ENCODE results near the gene RGR. TPM values are rescaled to one million over a fixed set of nuclear protein-coding genes. Genes with fewer than 3 reads are reported as not detected.

RGR gene, protein sequence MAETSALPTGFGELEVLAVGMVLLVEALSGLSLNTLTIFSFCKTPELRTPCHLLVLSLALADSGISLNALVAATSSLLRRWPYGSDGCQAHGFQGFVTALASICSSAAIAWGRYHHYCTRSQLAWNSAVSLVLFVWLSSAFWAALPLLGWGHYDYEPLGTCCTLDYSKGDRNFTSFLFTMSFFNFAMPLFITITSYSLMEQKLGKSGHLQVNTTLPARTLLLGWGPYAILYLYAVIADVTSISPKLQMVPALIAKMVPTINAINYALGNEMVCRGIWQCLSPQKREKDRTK
- not detected in 2 replicates for total RNA-seq (2014; rRNA removed; shearing (Covaris generic))

DNA sequence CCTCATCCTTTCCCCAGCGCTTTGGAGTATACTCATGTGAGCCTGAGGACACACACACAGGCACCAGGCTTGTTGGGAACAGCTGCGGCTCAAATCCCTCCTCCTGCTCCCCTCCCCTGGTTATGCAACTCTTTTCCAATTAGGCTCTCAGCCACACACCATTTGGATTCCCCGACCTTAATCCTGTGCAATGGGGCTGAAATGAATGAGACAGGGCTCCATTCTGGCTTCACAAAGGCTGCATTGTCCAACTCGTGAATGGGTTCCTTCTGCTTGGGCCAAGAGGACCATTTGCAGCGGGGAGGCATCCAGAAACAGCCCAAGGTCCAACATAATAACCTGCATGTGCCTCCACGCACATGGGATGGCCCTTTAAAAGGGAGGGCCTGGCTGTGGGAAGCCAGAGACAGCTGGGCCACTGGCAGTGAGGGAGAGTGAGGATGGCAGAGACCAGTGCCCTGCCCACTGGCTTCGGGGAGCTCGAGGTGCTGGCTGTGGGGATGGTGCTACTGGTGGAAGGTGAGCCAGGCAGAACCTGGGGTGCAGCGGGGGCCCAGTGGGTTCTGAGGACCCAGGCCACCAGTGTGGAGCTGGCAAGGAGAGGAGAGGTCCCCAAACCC lies at the start of gene RGR:
TSS of gene RGR (plus strand) at position 403 of the 620 bp plus-strand sequence. CDS start at position 441, 38 bp downstream.
- in situ Hi-C loops (cut with HindIII; ENCODE audit: low sequenced_read_pairs) = no loop called here

DNA sequence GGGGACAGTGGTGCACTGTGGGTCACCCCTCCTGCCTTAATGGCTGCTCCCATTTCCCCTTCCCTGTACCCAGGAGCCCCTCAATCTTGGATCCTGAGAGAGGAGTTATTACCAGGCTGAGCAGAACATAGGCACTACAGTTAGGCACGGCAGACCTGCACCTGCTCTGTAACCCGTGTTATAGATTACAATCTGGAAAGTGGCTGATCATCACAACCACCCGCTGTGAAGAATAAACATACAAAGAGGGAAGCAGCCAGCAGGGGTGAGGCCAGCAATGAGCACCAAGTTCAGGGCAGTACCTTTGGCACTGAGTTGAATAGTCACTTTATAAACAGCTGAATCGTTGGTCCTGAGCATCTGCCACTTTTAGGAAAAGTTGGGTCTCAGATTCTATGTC lies 48.8 kb upstream of the RGR start:
- in situ Hi-C loops (cut with HindIII; ENCODE audit: low sequenced_read_pairs) = no loop called here

More for the DNA sequence above, at the start of gene RGR:
- DNase-seq (ENCODE audit: low spot score) = peak; percentile 97

DNA sequence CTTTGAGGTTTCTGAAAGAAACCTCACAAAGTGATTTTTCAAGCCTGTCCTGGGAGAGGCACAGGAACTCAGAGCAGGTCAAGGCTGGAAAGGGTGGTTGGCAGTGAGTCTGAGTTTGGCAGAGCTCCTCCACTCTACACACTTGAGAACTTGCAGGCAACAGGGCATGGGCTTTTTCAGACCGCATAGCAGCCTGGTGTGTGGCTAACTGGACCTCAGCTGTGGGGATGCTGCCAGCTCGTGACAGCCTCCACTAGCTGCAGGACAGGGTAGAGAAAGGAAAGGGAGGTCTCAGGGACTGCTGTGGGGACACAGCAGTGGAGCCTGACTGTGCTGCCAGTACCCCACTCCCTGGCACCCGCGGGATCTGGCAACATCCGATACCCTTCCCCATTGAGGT lies 47.9 kb upstream of the RGR start:
- peak; percentile 23 for DNase-seq (ENCODE audit: low spot score)
- in situ Hi-C loops (cut with HindIII; ENCODE audit: low sequenced_read_pairs) = no loop called here

More for the DNA sequence above, 48.8 kb upstream of the RGR start:
- DNase-seq (ENCODE audit: low spot score) = no peak

DNA sequence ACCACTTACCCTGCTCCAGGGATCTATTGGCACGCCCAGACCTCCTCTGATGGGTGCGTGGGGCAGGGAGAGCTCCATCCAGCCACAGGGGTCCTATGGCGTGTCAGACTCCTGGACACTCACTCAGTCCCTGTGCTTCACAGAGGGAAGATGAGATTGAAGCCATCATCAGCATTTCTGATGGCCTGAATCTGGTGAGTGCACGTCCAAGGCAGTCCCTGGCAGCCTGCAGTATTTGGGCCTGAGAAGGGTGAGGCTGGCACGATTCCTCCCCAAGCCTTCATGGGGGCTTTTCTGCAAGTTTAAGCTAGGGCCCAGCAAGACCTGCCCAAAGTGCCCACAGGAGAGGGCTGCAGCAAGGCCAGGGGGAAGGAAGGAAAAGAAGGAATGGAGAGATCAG lies 47.2 kb upstream of the RGR start:
- DNase-seq (ENCODE audit: low spot score) = no peak
- in situ Hi-C loops (cut with HindIII; ENCODE audit: low sequenced_read_pairs) = no loop called here

DNA sequence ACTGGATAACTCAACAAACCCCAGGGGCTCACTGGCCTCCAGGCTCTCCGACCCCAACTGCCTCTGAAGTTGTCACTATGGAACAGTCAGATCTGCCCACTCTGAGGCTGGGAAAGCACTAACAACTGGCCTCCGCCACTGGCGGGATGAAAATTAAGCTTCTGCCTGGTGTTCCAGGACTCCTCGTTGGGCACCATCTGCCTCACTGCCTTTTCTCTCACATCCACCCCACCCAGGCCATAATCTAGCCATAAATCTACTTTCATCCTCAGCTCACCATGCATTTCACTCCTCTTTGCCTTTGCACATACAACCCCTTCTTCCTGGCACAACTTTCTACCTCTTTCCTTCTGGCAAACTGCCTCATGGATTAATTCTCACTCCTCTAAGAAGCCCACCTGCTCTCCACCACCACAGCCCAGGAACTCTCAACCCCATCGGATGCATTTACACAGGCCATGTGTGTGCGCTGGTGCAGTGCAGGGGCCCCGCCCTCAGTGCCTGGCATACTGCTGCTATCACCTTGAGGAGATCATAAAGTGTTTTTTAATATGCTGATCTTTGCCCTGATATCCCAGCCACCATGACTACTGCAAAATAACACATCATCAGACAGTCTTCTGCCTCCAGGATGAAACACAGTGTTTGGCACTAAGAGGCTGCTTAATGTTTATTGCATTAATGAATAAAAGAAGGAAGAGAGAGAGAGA lies 46.5 kb upstream of the RGR start:
- no peak for DNase-seq (ENCODE audit: low spot score)
- in situ Hi-C loops (cut with HindIII; ENCODE audit: low sequenced_read_pairs) = no loop called here

DNA sequence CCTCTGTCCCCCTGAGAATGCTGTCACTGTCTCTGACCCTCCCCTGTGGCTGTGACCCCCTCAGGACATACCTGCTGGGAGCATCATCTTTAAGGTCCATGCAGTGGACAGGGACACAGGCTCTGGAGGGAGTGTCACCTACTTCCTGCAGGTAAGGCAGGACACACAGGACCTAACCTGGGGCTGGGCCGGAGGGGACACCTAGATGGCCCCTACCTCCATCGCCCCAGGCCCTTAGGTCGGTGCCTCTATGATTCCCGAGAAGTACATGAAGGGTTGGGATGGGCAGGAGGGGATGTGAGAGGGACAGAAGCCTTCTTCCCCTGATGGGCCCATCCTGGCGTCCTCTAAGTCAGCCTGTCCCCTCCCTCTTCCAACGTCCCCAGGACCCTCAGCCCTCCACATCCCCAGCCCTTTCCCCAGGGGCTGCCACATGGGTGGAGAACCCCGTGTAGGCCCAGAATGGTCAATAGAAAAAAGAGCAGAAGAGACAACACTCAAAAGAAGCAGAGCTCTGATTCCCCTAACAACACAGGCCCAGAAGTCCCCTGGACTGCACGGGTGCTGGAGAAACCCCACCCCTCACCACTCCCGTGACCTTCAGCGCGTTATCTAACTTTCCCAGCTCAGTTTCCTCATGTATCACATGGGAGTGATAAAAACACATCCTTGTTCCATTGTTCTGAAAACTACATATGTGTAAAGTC lies 44.2 kb upstream of the RGR start:
- in situ Hi-C loops (cut with HindIII; ENCODE audit: low sequenced_read_pairs) = no loop called here
- no peak for DNase-seq (ENCODE audit: low spot score)

DNA sequence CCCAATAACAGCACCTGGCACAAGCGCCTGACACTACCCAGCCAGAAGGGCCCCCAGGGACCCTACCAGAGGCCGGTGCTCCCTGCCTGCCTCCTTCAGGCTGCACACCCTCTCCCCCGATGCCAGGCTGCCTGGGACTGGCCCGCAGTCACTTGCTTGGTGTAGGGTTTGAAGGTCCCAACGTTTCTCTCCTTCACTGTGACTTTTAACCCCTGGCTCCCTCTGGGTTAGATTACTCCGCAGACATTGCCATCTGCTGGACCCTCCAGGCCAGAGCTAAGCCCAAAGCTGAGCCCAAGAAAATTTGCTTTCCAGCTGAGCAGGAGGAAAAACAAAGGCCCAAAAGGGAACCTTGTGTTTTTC lies 43.6 kb upstream of the RGR start:
- in situ Hi-C loops (cut with HindIII; ENCODE audit: low sequenced_read_pairs) = no loop called here

DNA sequence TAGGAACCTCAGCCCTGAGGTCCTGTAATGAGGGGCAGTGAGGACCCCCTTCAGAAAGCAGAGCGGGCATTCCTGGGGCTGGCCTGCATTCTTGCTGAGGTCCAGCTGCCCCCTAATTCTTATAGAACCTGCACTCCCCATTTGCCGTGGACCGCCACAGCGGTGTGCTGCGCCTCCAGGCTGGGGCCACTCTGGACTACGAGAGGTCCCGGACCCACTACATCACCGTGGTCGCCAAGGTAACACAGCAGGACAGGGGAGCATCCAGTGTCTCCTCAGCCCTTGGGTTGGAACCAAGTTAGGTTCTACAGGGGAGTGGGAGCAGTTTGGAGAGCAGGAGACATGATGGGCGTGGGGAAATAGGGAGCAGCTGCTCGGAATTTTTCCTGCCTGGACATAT lies 43.2 kb upstream of the RGR start:
- in situ Hi-C loops (cut with HindIII; ENCODE audit: low sequenced_read_pairs) = no loop called here
- no peak for DNase-seq (ENCODE audit: low spot score)

More for the DNA sequence above, 43.6 kb upstream of the RGR start:
- no peak for DNase-seq (ENCODE audit: low spot score)

DNA sequence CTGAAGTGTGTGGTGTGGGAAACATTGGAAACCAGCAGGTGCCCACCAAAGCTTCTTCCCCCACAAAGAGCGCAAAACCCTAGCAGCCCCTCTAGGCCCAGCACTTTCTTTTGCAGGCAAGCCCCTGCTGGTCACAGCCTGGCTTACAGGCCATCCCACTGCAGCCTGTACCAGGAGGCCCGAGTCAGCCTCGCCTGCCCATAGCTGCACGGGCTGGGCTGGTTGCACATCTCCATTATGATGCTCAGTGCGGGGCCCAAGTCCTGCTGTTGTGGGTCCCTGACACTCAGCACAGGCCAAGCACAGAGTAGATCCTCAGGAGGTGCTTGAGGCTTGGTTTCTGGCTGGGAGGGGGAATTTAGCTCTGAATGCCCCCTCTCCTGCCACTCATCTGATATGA lies 42.5 kb upstream of the RGR start:
- in situ Hi-C loops (cut with HindIII; ENCODE audit: low sequenced_read_pairs) = no loop called here
- DNase-seq (ENCODE audit: low spot score) = no peak

DNA sequence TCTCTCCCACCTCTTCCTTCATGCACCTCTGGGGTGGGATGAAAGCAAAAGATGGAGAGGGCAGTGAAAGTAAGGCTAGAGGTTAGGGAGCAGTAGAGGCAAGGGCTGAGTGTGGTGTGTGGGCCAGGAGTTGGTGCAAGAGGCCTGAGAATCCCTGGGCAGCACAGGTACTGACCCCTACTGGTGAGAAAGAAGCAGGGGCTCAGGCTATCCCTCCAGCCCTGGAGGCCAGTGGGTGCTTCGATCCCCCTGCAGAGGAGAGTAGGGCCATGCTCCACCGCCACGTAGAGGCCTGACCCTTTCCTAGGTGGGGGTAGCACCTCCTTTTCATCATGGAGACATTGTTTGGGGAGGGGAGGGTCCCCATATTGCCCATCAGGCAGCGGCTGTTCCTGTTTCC lies 40.7 kb upstream of the RGR start:
- in situ Hi-C loops (cut with HindIII; ENCODE audit: low sequenced_read_pairs) = no loop called here
- no peak for DNase-seq (ENCODE audit: low spot score)

DNA sequence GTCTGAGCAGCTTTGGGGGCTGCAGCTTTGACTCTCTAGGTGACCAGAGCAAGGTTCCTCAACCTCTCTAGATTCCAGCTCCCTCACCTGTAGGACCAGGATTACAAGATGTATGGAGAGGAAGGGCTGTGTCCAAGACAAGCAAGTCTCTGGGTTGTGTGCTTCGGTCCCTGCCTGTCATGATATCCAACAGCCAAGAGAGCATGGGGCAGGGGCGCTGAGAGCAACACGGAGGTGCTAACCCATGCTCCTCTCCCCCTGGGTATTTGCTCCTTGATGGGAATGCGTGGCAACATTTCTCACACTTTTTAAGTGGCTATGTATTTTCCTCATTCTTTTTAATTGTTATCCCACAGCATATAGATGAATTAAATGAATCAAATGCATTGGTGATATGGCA lies 40.2 kb upstream of the RGR start:
- in situ Hi-C loops (cut with HindIII; ENCODE audit: low sequenced_read_pairs) = no loop called here
- no peak for DNase-seq (ENCODE audit: low spot score)

DNA sequence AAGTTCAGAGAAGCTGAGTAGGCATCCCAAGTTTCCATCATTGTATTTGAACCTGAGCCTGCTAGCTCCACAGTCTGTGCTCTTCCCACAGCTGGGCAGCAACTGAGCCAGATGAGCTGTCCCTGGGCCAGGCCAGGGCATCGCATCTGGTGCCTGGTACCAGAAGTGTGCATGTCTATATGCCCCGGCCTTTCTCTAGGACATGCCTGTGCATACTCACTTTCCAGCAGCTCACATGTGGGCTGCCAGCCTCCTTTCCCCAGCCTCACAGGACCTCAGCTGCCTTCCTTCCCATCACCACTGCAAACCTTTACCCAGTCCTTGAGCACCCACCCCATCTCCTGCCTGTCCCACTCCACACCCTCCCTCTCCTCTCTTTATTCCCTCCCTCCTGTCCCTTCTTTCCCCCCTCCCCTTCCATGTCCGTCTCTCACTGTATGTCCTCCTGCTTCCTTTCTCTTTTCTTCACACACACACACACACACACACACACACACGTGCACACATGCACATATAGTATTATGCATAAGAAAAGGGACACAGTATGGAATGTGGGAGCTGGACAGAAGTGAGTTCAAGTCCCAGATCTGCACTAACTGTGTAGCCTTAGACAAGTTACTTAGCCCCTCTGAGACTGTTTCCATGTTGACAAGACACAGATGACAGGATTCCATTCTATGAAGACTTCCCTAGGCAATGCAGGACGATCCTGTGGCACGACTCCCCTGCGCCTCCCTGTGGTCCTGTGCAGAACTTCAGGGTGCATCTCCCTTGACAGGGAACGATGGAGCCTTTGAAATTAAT lies 39.6 kb upstream of the RGR start:
- in situ Hi-C loops (cut with HindIII; ENCODE audit: low sequenced_read_pairs) = no loop called here

DNA sequence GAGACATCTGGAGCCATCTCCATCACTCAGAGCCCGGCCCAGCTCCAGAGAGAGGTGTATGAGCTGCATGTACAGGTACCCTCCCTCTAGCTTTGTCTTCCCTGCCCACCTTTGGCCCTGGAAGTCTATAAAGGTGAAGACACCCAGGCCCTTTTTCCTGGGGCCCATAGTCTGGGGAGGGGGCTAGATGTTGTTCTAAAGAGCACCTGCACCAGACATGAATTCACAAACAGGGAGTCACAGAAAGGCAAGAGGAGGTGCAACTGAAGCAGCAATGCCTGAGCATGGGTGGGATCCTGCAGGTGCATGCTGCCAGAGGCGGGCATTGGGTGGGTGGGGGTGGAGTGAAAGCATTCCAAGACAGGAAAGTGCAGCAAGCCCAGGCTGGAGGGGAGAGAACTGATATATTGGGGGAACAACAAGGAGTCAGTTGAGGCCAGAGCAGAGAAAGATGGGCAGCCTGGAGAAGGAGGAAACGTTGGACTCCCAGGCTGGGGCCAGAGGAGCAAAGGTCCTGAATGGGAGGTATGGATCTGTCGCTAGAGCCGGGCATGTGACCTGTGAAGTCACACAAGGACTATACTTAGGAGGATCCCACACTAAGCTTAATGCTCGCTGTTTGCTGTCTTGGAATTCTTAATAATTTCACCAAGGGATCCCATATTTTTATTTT lies 38.9 kb upstream of the RGR start:
- DNase-seq (ENCODE audit: low spot score) = no peak
- in situ Hi-C loops (cut with HindIII; ENCODE audit: low sequenced_read_pairs) = no loop called here

More for the DNA sequence above, 39.6 kb upstream of the RGR start:
- peak; percentile 60 for DNase-seq (ENCODE audit: low spot score)

DNA sequence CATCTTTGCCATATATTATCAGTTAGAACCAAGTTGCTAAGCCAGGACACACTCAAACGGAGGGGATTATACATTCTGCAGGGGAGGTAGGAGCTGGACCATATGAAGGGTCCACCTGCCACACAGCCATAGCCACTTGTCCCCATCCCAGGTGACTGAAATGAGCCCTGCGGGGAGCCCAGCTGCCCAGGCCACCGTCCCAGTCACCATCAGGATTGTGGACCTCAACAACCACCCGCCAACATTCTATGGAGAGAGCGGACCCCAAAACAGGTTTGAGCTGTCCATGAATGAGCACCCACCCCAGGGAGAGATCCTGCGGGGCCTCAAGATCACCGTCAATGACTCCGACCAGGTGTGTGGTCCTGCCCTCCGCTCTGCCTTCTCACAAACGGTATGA lies 36.8 kb upstream of the RGR start:
- in situ Hi-C loops (cut with HindIII; ENCODE audit: low sequenced_read_pairs) = no loop called here

DNA sequence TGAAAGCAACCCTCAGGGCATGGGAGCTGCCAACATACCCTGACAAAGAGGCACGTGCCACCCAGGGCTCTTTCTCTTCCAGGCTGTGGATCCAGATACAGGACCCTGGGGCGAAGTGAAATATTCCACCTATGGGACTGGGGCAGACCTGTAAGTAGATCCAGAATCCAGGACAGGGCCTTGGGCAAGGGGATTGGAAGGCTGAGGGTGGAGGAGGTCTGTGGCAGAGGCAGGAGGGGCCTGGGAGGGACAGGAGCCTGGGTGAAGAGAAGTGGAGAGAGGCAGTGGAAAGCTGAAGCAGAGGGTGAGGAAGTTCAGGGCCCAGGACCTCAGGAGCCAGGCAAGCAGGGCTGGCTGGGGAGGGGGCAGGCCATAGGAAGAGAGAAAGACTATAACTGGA lies 33.3 kb upstream of the RGR start:
- DNase-seq (ENCODE audit: low spot score) = no peak
- in situ Hi-C loops (cut with HindIII; ENCODE audit: low sequenced_read_pairs) = no loop called here

More for the DNA sequence above, 36.8 kb upstream of the RGR start:
- DNase-seq (ENCODE audit: low spot score) = no peak

DNA sequence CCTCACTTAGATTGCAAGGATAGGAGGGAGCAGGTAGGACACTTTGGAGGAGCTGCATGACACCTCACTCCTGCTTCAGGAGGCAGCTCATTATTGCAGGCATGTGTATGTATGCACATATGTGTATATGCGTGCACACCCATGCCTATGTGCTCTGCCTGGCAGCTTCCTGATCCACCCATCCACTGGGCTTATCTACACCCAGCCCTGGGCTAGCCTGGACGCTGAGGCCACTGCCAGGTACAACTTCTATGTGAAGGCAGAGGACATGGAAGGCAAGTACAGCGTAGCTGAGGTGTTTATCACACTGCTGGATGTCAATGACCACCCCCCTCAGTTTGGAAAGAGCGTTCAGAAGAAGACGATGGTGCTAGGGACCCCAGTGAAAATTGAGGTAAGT lies 32.8 kb upstream of the RGR start:
- no peak for DNase-seq (ENCODE audit: low spot score)
- in situ Hi-C loops (cut with HindIII; ENCODE audit: low sequenced_read_pairs) = no loop called here

DNA sequence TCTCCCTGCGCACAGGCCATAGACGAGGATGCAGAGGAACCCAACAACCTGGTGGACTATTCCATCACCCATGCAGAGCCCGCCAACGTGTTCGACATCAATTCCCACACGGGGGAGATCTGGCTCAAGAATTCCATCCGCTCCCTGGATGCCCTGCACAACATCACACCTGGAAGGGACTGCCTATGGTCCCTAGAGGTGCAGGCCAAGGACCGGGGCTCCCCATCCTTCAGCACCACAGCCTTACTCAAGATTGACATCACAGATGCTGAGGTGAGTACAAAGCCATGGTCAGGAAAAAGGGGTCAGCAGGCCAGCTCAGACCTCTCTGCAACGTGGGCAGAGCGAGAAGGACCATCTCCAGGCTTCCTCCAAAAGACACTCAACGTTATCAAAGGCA lies 31.8 kb upstream of the RGR start:
- in situ Hi-C loops (cut with HindIII; ENCODE audit: low sequenced_read_pairs) = no loop called here
- no peak for DNase-seq (ENCODE audit: low spot score)

DNA sequence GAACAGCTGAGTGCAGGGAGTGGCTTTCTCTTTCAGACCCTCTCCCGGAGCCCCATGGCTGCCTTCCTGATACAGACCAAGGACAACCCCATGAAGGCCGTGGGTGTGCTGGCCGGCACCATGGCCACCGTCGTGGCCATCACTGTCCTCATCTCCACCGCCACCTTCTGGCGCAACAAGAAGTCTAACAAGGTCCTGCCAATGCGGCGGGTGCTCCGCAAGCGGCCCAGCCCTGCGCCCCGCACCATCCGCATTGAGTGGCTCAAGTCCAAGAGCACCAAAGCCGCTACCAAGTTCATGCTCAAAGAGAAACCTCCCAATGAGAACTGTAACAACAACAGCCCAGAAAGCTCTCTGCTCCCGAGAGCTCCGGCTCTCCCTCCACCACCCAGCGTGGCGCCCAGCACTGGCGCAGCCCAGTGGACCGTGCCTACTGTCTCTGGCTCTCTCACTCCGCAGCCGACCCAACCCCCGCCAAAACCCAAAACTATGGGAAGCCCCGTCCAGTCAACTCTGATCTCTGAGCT lies 30.7 kb upstream of the RGR start:
- in situ Hi-C loops (cut with HindIII; ENCODE audit: low sequenced_read_pairs) = no loop called here
- no peak for DNase-seq (ENCODE audit: low spot score)

All from G401 (cell line).